GM18520 (cell line): ENCODE measurements around the gene SALL2.
"Not testable (repeated sequence)": the region's sequence is repeated elsewhere in the genome, so short reads cannot be mapped to it uniquely, and the experiment has no call there.

ENCODE experiments used
- ATAC-seq: cut with Tn5 transposase; IDR thresholded peaks from one replicate; pipeline ENCODE4 v1.9.1; 2021; ENCODE audit not compliant: unreplicated experiment

Gene SALL2

DNA sequence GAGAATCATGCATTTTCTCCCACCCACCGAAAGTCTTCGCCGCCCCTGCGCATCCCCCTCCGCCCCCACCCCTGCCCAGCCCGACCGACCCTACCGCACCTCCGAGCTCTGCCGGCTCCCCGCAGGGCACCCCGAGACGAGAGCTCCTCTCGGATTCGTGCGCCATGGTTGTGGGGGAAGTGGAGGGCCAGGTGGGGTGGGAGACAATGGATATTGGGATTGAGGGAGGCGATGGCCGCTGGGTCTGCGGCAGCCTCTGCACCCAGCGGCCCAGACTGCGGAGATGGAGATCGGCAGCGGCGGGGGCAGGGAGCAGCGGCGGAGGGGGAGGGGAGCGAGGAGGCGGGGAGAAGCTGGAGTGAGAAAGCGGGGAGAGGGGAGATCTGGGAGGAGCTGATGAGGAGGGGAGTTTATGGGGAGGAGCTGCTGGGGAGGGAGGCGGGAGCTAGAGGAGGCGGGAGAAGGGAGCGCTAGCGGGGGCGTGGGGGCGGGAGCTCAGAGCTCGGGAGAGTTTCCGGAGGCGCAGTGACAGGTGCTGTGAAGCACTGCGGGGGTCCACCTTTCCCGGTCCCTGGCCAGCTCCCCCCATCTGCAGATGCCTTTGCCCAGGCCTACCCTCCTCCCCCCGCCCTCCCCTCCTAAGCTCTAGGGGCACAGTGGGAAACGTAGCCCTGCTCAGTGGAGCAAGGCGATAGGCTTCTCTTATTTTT, at the start of gene SALL2:
SALL2 (minus strand) TSS at position 385 of the 710 bp plus-strand sequence; CDS start at position 166, 219 bp downstream.
- ATAC-seq: no peak

DNA sequence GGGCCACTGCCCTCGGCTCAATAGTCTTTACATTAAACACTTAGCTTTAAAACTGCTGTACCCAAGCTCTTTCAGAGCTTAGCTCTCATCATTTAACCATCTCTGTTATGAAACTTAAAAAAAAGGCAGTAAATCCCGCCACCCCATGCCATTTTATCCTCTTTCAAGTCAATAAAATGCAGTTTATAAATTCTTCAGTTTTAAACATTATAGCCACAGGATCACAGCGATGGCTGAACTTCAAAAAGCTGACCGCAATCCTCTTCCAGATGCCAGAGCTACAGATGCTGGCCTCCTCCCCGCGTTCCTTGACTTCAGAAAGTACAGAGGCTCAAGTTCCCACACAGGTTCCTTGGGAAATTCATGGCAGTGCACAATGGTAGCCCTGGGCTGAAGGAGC, 49.5 kb upstream of the SALL2 start:
- ATAC-seq: no peak

DNA sequence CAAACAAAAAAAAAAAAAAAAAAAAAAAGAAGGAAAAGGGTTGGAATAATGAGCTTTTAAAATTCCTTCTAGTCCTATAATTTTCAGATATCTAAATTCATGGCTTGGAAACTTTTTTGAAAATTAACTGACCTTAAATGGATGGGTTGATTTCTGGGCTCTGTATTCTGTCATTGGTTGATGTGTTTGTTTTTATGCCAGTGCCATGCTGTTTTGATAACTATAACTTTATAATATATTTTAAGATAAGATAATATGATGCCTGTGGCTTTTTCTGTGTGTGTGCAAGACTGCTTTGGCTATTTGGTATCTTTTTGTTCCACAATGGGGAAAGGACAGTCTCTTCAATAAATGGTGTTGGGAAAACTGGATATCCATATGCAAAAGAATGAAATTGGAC, 46.5 kb upstream of the SALL2 start:
- no peak for ATAC-seq

DNA sequence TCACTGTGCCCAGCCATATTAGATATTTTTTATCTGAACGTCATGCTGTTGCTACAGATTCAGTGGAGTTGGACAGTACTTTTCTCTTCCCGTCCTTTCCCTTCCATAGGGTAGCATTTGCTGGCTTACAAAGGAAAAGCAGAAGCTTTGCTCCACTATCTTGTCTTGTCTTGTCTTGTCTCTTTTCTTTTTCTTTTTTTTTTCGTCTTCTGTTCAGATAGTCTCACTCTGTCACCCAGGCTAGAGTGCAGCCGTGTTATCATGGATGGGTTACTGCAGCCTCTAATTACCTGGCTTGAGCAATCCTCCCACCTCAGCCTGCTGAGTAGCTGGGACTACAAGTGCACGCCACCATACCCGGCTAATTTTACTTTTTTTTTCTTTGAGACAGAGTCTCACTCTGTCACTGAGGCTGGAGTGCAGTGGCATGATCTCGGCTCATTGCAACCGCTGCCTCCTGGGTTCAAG, 32.6 kb upstream of the SALL2 start:
- ATAC-seq: no peak

DNA sequence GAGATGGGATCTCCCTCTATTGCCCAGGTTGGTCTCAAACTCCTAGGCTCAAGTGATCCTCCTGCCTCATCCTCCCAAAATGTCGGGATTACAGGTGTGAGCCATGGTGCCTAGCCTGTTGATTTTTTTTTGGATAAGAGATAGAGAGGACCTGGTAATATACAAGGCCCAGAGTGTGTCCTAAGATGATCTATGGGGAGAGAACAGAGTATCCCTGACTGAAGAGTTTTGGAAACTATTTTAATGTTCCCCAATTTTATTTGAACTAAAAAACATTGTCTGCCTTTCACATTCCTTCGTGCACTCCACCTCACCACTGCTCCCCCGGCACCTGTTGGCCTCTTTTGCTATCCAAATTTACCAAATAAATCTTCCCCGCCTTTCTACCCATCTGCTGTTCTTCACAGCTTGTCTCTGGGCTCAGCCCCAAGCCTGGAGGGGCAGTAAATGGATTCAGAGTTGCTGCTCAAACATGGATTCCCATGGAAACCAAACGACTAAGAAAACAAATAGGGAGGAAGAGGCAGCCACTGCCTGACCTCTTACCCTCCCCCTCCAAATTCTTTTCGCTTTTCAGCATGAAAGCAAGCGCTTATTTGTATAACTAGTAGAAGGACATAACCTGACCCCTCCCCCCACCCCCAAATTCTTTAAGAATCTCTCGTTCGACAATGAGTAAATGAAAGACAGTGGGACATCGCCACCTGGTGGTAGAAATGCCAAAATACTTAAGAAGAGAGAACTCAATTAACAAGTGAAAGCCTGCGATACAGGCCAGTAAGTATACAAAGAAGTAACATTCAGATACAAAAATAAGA, 31.1 kb upstream of the SALL2 start:
- no peak for ATAC-seq

DNA sequence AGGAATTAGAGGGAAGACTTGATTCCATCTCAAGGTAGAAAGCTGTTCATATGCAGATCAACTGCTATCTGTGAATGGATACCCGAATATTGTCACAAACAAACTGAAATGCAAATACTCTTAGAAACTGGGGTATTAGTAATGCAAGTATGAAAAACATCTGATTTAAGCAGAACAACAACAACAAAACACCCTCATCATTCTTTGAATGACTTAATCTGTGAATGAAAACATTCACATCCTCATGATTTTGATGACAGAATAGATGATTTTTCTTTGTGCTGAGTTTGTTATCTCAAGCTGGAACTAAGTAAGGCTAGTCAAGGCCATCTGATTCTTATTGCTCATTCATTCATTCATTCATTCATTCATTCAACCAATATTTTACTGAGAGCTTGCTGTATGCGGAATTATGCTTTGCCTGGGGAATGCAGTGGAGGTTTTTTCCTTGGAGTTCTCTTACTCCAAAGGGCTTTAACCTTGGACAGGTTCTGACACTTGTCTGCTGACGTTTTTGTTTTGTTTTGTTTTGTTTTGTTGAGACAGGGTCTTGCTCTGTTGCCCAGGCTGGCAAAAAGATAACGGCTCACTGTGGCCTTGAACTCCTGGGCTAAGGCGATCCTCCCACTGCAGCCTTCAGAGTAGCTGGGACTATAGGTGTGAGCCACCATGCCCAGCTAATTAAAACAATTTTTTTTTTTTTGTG, 30.4 kb upstream of the SALL2 start:
- ATAC-seq: no peak

DNA sequence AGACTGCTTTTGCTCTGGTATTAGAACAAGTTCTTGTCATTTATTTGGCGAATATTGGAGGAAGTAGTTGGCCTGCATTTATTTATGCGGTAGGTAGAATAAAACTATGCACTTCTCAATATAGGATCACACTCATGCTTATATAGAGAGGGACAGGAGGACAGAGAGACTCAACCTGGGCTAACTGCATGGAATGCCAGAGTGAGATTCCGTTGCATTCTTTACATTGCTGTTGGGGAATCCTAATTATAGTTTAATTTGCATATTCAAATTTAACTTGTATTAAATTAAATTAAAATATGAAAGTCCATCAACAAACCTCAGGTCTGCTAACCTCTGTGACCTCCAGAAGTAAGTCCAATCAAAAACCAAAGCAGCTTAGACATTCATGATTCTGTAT, 27.1 kb upstream of the SALL2 start:
- ATAC-seq: no peak

DNA sequence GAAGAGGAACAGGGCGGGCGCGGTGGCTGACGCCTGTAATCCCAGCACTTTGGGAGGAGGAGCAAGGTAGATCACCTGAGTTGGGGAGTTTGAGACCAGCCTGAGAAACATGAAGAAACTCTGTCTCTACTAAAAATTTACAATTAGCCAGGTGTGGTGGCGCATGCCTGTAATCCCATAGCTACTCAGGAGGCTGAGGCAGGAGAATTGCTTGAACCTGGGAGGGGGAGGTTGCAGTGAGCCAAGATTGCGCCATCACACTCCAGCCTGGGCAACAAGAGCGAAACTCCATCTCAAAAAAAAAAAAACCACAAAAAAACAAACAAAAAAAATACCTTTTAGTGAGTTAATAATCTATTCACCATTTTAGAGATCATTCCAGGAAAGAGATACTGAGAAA, 18.4 kb upstream of the SALL2 start:
- not testable (repeated sequence) for ATAC-seq

DNA sequence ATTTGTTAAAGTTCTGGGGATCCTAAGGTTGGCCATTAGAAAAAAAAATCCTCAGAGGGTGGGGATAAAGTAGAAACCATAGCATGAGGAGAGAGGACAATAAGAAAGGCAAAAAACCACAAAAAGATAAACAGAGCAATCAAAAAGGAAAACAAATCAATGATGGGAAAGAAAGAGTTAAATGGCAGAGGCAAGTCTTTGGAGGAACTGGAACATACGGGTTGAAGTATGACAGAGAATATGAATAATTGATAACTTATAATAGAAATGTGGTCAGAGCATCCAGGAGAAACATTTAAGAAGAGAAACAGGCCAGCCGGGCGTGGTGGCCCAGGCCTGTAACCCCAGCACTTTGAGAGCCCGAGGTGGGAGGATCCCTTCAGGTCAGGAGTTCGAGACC, 17.8 kb upstream of the SALL2 start:
- no peak for ATAC-seq

DNA sequence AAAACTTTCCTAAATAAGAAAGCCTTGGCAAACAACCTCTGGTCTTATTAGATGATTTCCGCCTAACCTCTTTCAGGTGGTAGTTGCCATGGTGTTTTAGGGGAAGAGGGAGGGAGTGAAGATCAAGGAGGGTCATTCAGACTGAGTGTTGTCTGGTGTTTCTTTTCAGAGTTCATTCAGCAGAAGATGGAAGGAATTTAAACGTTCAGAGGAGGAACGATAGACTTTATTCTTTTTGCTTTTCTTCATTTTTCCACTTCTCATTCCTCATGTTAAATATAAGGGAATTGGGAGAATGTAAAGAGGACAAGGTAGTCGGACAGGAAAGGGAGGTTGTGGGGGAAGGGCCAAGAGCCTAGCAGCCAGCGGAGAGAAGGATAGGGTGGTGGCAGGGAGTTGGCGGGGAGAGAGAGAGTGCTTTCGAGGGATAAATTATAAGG, 17.4 kb upstream of the SALL2 start:
- no peak for ATAC-seq

DNA sequence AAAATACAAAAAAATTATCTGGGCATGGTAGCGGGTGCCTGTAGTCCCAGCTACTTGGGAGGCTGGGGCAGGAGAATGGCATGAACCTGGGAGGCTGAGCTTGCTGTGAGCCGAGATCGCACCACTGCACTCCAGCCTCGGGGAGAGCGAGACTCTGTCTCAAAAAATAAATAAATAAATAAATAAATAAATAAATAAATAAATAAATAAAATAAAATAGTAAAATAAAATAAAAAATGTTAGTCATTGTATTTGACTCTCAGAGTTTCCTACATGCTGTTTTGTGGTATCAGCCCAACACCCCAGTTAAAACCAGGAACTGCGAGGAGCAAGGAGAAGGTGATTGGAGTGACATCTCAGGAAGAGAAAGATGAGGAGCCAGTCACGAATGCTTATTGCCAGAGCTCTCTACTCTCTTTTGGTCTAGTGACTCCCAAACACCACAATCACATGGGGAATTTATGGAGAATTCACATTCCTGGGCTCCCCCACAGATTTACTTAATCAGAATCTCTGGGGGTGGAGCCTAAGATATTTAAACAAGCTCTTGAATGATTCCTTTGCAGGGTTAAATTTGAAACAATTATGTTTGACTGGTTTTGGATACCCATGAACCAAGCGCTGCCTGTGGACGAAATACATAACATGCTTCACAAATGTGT, 15.4 kb upstream of the SALL2 start:
- ATAC-seq: no peak

DNA sequence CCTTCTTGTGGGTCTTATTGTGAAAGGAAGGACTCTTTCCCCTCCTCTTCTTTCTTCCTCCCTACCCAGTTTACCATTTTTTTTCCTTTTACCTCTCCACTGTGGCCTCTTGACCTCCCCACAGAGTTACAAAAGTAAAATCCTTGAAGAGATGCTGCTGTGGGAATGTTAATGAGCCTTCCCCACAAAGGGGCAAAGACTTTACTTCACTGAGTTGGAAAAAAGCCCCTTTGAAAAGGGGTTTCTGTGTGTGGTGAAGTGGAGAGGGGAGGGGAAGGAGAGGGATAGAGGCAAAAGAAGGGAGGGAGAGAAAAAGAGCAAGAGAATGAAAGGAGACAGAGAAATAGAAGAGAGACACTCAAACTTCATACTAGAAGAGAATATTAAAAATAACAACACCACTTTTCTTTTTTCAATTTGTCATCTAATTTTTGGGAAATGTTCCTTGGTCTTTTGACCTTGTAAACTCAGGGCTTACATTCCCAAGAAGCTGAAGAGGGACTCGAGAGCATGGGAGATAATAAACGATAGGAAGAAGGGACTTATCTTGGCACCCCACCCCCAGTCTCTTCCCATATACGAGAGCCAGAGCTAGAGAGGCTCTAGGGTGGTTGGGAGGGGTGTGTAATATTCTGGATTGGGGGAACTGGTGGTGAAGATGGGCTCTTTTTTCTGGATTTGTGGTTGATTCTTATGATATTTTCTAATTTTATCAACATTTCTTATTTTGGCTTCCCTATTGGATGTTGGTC, 13.2 kb upstream of the SALL2 start:
- ATAC-seq: no peak

DNA sequence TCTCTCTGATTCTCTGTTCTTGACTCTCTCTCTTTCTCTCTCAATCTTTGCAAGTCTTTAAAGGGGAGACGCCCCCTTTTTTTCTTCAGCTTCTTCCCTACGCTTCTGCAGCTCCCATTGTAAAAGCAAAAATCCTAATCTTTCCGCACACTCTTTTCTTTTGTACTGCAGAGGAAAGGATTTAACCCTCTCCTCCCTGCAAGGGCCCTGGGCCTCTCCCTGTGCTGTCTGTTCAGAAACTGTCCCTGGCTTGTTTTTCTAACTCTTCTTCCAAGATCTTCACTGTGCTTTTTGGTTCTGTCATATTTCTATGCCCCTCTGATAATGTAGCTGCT, 10.9 kb upstream of the SALL2 start:
- ATAC-seq: no peak

DNA sequence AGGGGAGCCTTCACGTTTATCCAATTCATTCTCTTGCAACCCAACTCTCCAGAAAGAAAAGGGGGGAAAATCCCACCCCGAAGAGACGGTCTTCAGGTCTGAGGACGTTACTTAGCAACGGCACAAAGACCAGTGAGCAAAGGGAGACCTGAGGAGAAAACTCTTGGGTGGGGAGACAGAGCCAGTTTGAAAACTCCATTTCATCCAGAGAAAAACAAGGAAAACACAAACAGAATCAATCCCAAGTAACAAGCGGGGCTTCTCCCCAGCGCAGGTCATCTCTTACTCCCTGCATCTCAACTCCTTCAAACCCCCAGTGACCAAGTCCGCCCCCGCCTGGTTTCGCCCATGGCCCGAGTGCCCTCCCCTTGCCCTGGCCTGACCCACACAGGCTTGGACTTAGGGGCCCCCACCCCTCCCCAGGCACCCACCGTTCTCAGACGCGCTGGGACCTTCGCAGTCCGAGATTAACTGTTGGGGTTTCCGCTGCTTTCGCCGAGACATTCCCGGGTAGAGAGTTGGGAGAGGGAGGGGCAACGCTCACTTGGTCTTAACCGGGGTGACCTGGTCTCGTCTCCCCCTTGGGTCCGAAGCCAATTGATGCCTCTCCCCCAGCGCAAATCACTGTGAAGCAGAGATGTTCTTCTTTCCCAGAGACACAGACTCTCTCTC, 10.4 kb upstream of the SALL2 start:
- ATAC-seq: no peak

DNA sequence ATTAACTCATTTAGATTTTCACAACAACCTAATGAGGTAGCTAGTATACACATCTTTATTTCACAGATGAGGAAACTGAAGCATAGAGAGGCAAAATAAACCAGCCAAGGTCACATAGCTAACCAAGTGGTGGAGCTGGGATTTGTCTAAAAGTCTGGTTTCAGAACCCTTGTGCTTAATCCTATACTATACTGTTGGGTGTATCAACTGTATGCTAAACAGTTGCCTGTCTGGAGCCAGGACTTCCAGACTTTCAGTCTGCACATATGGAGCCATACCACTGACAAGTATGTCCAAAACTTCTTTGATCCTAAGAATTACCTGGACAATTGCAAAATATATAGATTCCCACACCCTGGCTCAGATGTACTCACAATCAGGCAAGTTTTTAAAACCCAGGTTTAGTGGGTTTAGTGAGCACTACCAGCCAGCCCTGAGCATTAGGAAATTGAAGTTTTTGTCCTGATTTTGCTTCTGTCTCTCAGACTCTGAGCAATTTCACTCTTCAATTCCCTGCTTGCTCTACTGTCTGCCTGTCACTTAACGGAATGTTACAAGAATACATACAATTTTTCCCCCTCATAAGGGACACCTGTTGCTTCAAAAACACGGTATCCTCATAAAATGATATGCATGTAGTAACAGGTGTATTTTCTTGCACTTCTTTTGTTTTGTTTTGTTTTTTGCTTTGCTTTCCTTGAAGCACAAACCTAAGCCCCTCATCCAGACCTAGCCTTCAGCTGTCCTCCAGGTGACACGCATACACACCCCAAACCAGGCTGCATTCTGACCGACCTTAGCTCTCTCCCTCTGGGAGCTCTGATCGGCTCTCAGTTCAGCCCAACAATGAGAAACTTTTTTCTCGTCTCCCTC, 9.6 kb upstream of the SALL2 start:
- ATAC-seq: no peak

DNA sequence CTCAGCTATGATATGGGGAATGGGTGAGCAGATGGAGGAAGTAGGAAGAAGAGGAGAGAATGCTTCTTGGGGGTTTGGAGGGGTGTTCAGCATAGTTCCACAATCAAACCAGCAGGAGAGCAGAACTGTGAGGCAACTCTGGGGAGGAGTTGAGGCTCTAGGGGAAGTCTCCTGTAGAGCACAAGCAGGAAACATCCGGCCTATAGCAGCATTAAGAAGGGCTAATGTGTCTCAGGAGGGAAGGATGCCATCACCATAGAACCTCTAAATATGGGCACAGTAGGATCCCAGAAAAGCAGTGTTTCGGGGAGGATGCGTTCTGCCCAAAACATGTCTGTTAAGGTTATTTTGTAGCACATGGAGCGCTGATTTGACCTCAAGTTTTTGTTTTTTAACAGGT, 8.4 kb upstream of the SALL2 start:
- no peak for ATAC-seq

DNA sequence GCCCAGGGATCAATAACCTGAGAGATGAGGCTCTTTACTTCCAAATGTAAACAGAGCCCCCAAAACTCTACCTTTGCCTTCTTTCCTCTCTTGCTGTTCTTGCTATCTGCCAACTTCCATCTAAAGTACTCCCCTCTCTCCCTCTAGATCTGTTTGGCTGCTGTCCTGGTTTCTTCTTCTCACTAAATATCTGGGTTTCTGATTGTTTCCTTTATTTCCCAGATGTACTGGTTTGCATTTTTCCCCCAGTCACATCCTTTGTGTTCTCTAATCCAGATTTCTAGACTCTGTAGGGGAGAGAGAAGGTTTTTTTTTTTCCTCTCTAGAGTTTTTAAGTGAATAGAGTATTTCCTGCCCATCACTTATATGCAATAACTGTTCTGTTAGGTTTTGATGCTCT, 7.1 kb upstream of the SALL2 start:
- ATAC-seq: no peak

DNA sequence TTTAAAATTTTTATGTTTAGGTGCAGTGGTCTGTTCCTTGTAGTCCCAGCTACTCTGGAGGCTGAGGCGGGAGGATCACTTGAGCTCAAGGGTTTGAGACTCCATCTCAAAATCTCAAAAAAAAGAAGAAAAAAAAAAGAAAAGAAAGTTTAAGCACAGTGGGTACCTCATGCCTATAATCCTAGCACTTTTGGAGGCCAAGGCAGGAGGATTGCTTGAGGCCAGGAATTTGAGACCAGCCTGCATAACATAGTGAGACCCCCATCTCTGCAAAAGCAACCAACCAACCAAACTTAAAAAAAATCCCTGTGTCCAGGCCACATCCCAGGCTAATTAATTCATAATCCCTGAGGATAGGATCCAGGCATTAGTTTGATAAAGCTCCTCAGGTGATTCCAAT, 3.4 kb upstream of the SALL2 start:
- ATAC-seq: no peak
